ENCODE measurements around the gene GALNS.

GRCh38 chr16:88897696-88898425 lies 41.1 kb upstream of the GALNS start:
- TF ChIP-seq CTCF (IDR thresholded peaks at IDR 0.05) (no peak), POLR2AphosphoS5 (IDR thresholded peaks at IDR 0.05; ENCODE audit: low read depth, low read length) (no peak)

Measured in Panc1 (cell line).